GM12892 (cell line): Measurements from ENCODE around the gene STRC. TPM values are rescaled to one million over a fixed set of nuclear protein-coding genes. Genes with fewer than 3 reads are reported as not detected.
"Not testable (repeated sequence)": the region's sequence is repeated elsewhere in the genome, so short reads cannot be mapped to it uniquely, and the experiment has no call there.

ENCODE experiments used
- DNase-seq: peaks from one replicate; pipeline ENCODE4 v3.0.0; 2011; ENCODE audit not compliant: insufficient read length
- FAIRE-seq: peaks from 2 replicates; lab custom pipeline; 2011; peaks lifted over from hg19 to GRCh38; lab: Jason Lieb, UNC
- POLR2A ChIP-seq: IDR thresholded peaks from 2 replicates; pipeline ENCODE4 v1.6.1; 2011; ENCODE audit warnings: low read depth, low read length, control low read depth
- POLR2AphosphoS5 ChIP-seq: IDR thresholded peaks from 2 replicates; pipeline ENCODE4 v1.6.1; 2011; ENCODE audit warnings: low read depth, low read length, control low read depth
- TAF1 ChIP-seq: IDR thresholded peaks from 2 replicates; pipeline ENCODE4 v1.6.1; 2011; ENCODE audit warnings: low read depth, mild to moderate bottlenecking, control low read depth, low read length, borderline replicate concordance
- polyA plus RNA-seq: library from polyadenylated mRNA; unstranded; fragments of >200 nt; gene quantifications from one replicate; pipeline ENCODE4 v1.2.1, GENCODE V29; 2012; ENCODE audit warnings: missing spikeins, inconsistent platforms; ENCODE audit not compliant: missing spikeins

Gene STRC
- 0.38 TPM for polyA plus RNA-seq

GRCh38 chr15:43618700-43619099 is at the start of gene STRC:
Gene STRC, minus strand, starts transcription at chr15:43618800. Its CDS starts 78 bp downstream, at chr15:43618722.
- FAIRE-seq, DNase-seq: not testable (repeated sequence)

GRCh38 chr15:43666177-43666576 is 47.6 kb upstream of the STRC start:
- not testable (repeated sequence) for DNase-seq, FAIRE-seq

GRCh38 chr15:43663333-43663732 is 44.7 kb upstream of the STRC start:
- peak; percentile 24 for FAIRE-seq
- not testable (repeated sequence) for DNase-seq

GRCh38 chr15:43662293-43662692 is 43.7 kb upstream of the STRC start:
- DNase-seq, FAIRE-seq: not testable (repeated sequence)

- FAIRE-seq, DNase-seq: not testable (repeated sequence)
These were observed 41.1 kb upstream of the STRC start for GRCh38 chr15:43659727-43660126.

- not testable (repeated sequence) for DNase-seq
- peak; percentile 93 for FAIRE-seq
These were observed 30.9 kb upstream of the STRC start for GRCh38 chr15:43649430-43649926.

GRCh38 chr15:43648649-43649429 is 30.2 kb upstream of the STRC start, which contains the start of gene CATSPER2:
Gene CATSPER2, minus strand, starts transcription at chr15:43648844. Its CDS starts 783 bp downstream, at chr15:43648061.
- TF ChIP-seq POLR2A (no peak), POLR2AphosphoS5 (no peak), TAF1 (no peak)
- peak; percentile 76 for FAIRE-seq

GRCh38 chr15:43638464-43639204 is 20.0 kb upstream of the STRC start:
- DNase-seq, FAIRE-seq: not testable (repeated sequence)

More at GRCh38 chr15:43648649-43649429, 30.2 kb upstream of the STRC start, which contains the start of gene CATSPER2:
- DNase-seq: no peak

GRCh38 chr15:43626937-43627336 is 8.3 kb upstream of the STRC start:
- FAIRE-seq, DNase-seq: not testable (repeated sequence)

GRCh38 chr15:43625106-43625505 is 6.5 kb upstream of the STRC start:
- FAIRE-seq: no peak
- no peak for TF ChIP-seq TAF1

GRCh38 chr15:43622068-43622799 is 3.6 kb upstream of the STRC start:
- not testable (repeated sequence) for DNase-seq, FAIRE-seq

More at GRCh38 chr15:43625106-43625505, 6.5 kb upstream of the STRC start:
- no peak for DNase-seq

- FAIRE-seq, DNase-seq: not testable (repeated sequence)
These were observed 850 bp downstream of the STRC start for GRCh38 chr15:43617750-43618149.

- not testable (repeated sequence) for FAIRE-seq, DNase-seq
These were observed 16.4 kb downstream of the STRC start for GRCh38 chr15:43602233-43602632.

- DNase-seq, FAIRE-seq: not testable (repeated sequence)
These were observed 18.4 kb downstream of the STRC start for GRCh38 chr15:43600200-43600599.

- not testable (repeated sequence) for FAIRE-seq, DNase-seq
These were observed 19.5 kb downstream of the STRC start for GRCh38 chr15:43599131-43599530.

GRCh38 chr15:43593328-43594190 is 25.0 kb downstream of the STRC start, which contains the start of gene CKMT1B:
Gene CKMT1B, plus strand, starts transcription at chr15:43594027. Its CDS starts 192 bp downstream, at chr15:43594219.
- not testable (repeated sequence) for FAIRE-seq, DNase-seq

GRCh38 chr15:43592841-43593240 is 25.8 kb downstream of the STRC start:
- not testable (repeated sequence) for FAIRE-seq, DNase-seq
